HT-29 (cell line): Measurements from ENCODE around the gene GH2. TPM values are rescaled to one million over a fixed set of nuclear protein-coding genes. Genes with fewer than 3 reads are reported as not detected.
A peak's percentile ranks its signal among the peaks of the same experiment; 100 is the strongest.
"Not testable (repeated sequence)": the region's sequence is repeated elsewhere in the genome, so short reads cannot be mapped to it uniquely, and the experiment has no call there.

Experiments used
- DNase-seq: peaks from one replicate; pipeline ENCODE4 v3.0.0-alpha.2; 2015; ENCODE audit warnings: low spot score
- total RNA-seq: library from RNA; depleted of rRNA; stranded (reverse); fragments of >200 nt; shearing (Covaris generic); gene quantifications from 2 replicates; pipeline ENCODE4 v1.2.3, GENCODE V29; 2014; rRNA removed

GH2 gene
- total RNA-seq = not detected in 2 replicates

GRCh38 chr17:63881935-63882601, at the start of gene GH2:
GH2 (minus strand) TSS chr17:63881944; CDS start chr17:63881801, 143 bp downstream.
- DNase-seq = peak; percentile 64

- DNase-seq = no peak
Observed at GRCh38 chr17:63930951-63931575, 49.3 kb upstream of the GH2 start.

- DNase-seq = no peak
Observed at GRCh38 chr17:63929860-63930766, 48.4 kb upstream of the GH2 start.

- no peak for DNase-seq
Observed at GRCh38 chr17:63928966-63929695, 47.4 kb upstream of the GH2 start.

- no peak for DNase-seq
Observed at GRCh38 chr17:63928172-63928666, 46.5 kb upstream of the GH2 start.

- DNase-seq = no peak
Observed at GRCh38 chr17:63927464-63928171, 45.9 kb upstream of the GH2 start.

- no peak for DNase-seq
Observed at GRCh38 chr17:63926164-63926563, 44.4 kb upstream of the GH2 start.

- DNase-seq = no peak
Observed at GRCh38 chr17:63925615-63926014, 43.9 kb upstream of the GH2 start.

- DNase-seq = not testable (repeated sequence)
Observed at GRCh38 chr17:63922402-63922801, 40.7 kb upstream of the GH2 start.

DNA sequence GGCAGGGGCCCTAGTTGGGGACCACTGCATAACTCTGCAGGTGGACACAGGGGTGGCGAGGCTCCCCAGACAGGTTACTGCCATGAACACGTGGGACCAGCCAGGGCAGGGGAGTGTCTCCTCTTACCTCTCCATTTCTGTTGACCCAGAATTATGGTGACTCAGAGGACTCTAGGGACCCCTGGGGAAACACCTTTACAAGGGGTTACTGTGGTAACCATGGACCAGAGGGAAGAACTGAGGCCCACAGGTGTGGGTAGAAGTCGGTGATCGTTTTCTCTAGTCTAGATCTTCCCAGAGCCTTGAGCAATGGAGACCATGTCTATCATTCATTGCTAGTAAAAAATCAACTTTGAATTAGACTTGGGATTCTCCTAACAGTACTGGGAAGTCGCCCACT, 39.0 kb upstream of the GH2 start:
- not testable (repeated sequence) for DNase-seq

DNA sequence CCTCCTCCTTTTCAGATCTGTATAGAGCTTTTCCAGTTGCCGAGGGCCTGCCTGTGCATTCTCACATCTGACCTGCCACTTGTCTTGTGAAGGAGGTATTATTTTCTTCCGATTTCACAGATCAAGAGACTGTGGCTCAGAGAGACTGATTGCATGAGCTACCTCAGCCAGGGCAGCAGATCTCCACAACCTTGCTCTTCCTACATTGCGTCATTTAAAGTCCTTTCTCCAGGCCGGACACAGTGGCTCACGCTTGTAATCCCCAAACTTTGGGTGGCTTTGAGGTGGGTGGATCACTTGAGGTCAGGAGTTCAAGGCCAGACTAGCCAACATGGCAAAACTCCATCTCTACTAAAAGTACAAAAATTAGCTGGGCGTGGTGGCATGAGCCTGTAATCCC, 38.3 kb upstream of the GH2 start:
- not testable (repeated sequence) for DNase-seq

GRCh38 chr17:63919311-63919723, 37.6 kb upstream of the GH2 start:
- DNase-seq = peak; percentile 77

GRCh38 chr17:63918789-63919305, 37.1 kb upstream of the GH2 start, which contains the start of gene GH1:
GH1 (minus strand) TSS chr17:63918839; CDS start chr17:63918776, 63 bp downstream.
- DNase-seq = not testable (repeated sequence)

DNA sequence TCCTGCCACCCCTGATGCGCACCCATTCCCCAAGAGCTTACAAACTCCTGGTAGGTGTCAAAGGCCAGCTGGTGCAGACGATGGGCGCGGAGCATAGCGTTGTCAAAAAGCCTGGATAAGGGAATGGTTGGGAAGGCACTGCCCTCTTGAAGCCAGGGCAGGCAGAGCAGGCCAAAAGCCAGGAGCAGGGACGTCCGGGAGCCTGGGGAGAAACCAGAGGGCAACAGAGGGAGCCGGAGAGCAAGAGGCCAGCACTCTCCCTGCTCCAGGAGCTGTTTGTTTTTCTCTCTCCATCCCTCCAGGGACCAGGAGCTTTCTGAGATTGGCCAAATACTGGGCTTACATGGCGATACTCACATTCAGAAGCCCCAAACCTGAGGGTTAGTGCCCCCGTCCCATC, 36.6 kb upstream of the GH2 start:
- DNase-seq = no peak

GRCh38 chr17:63917646-63918045, 35.9 kb upstream of the GH2 start:
- no peak for DNase-seq

- DNase-seq = not testable (repeated sequence)
Observed at GRCh38 chr17:63917206-63917605, 35.5 kb upstream of the GH2 start.

DNA sequence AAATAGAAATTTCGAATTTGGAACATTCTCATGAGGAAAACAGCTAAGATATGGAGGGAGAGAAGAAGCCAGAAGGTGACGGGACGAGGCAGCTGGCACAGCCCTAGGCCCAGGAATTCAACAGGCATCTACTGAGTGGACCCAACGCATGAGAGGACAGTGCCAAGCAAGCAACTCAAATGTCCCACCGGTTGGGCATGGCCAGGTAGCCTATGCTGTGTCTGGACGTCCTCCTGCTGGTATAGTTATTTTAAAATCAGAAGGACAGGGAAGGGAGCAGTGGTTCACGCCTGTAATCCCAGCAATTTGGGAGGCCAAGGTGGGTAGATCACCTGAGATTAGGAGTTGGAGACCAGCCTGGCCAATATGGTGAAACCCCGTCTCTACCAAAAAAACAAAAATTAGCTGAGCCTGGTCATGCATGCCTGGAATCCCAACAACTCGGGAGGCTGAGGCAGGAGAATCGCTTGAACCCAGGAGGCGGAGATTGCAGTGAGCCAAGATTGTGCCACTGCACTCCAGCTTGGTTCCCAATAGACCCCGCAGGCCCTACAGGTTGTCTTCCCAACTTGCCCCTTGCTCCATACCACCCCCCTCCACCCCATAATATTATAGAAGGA, 34.9 kb upstream of the GH2 start:
- DNase-seq = no peak

- DNase-seq = not testable (repeated sequence)
Observed at GRCh38 chr17:63915753-63916152, 34.0 kb upstream of the GH2 start.

DNA sequence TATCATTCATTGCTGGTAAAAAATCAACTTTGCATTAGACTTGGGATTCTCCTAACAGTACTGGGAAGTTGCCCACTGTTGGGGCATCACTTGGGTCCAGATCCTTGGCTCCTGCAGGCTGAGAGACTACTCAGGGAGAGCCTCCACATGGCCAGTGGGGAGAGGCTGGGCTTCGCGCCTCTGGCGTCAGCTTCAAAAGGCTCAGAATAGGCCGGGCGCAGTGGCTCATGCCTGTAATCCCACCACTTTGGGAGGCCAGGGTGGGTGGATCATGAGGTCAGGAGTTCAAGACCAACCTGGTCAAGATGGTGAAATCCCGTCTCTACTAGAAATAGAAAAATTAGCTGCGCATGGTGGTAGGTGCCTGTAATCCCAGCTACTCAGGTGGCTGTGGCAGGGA, 32.7 kb upstream of the GH2 start:
- no peak for DNase-seq

DNA sequence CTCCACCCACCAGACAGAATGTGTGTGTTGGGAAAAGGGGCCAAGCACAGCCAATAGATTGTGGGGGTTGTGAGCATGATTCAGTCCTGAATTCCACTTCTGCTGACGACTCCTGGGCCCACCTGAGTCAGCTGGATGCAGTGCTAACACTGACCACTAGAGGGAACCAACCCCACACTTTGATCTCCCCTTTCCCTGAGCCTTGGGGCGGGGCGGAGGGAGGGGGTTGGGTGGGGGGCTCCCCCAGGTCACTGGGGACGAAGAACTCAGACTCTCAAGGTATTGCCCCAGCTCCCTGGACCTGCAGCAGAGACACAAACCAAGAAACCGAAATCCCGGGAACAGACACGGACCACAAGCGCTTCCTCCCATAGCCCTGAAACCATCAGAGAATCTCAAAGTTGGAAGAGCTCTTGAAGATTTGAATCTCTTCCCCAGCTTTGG, 29.9 kb upstream of the GH2 start:
- peak; percentile 42 for DNase-seq
